Tibial nerve (tissue), 4 donors: ENCODE results near the gene GULP1. TPM values are rescaled to one million over a fixed set of nuclear protein-coding genes. Genes with fewer than 3 reads are reported as not detected.
"Not testable (repeated sequence)": the region's sequence is repeated elsewhere in the genome, so short reads cannot be mapped to it uniquely, and the experiment has no call there.

Experiments
- DNase-seq, 2 donors: peaks; one replicate each; pipeline ENCODE4 v3.0.0-alpha.2; 2019; ENCODE audit warnings: low spot score in 2 of 2
- H3K27ac ChIP-seq, 4 donors: fragments of 200-600 bp; sonication (generic) in 3 of 4; one replicate each; pipeline ENCODE4 v1.5.1; 2017 to 2019; ENCODE audit warnings: mild to moderate bottlenecking in 1 of 4
- H3K27me3 ChIP-seq, 2 donors: fragments of 200-600 bp; sonication (generic) in 1 of 2; one replicate each; pipeline versions ENCODE4 v1.5.1 to v1.6.0; 2017 to 2019
- H3K36me3 ChIP-seq, 3 donors: fragments of 200-600 bp; sonication (generic); one replicate each; pipeline ENCODE4 v1.5.1; 2018 to 2019
- H3K4me1 ChIP-seq, 4 donors: fragments of 200-600 bp; sonication (generic) in 3 of 4; one replicate each; pipeline ENCODE4 v1.5.1; 2017 to 2019
- H3K4me3 ChIP-seq, 4 donors: fragments of 200-600 bp; sonication (generic) in 3 of 4; one replicate each; pipeline ENCODE4 v1.5.1; 2017 to 2019; ENCODE audit warnings: mild to moderate bottlenecking in 1 of 4, moderate library complexity in 1 of 4
- H3K9me3 ChIP-seq, 4 donors: fragments of 200-600 bp; sonication (generic) in 3 of 4; one replicate each; pipeline ENCODE4 v1.5.1; 2017 to 2019
- CTCF ChIP-seq, 5 experiments: fragments of 200-600 bp in 3 of 5; fragments of 450-650 bp in 2 of 5; sonication (generic) in 3 of 5; IDR thresholded peaks; one replicate each; pipeline ENCODE4 v1.5.1; 2016 to 2019; ENCODE audit warnings: antibody characterized with exemption in 5 of 5, mild to moderate bottlenecking in 3 of 5, moderate library complexity in 2 of 5
- EP300 ChIP-seq, 2 donors: sonication (generic); formaldehyde crosslinking; IDR thresholded peaks; one replicate each; pipeline ENCODE4 v1.6.1; 2017; ENCODE audit warnings: antibody characterized with exemption in 2 of 2, mild to moderate bottlenecking in 1 of 2
- POLR2A ChIP-seq, 2 donors: fragments of 450-650 bp; IDR thresholded peaks; one replicate each; pipeline ENCODE4 v1.6.1; 2017; ENCODE audit warnings: antibody characterized with exemption in 2 of 2, mild to moderate bottlenecking in 2 of 2, moderate library complexity in 2 of 2
- WGBS, 2 donors: methylation state at CpG; one replicate each; pipeline ENCODE4 v1.1.5; 2018; 5-methylcytosine and 5-hydroxymethylcytosine counted together
- total RNA-seq, 4 donors: library from RNA; depleted of rRNA; stranded (reverse); fragments of >200 nt; gene quantifications; one replicate each; pipeline ENCODE4 v1.1.0, GENCODE V29; 2016

Gene GULP1
- total RNA-seq, 4 donors from 2014 or later, result 63.4 to 89.2 (median 78.1) TPM

- H3K27ac ChIP-seq, result no peak overlapping the region
- H3K36me3 ChIP-seq, result peaks cover 0 to 46% (median 0%) of the 10 kb centered on the region in 3 donors
- peaks cover 0 to 15% (median 0%) of the 10 kb centered on the region in 4 donors for H3K9me3 ChIP-seq
- H3K27me3 ChIP-seq, result no peaks in the 10 kb centered on the region
- 96 to 97% methylated on average over 1 of the region's 1 CpG for WGBS, 2 donors
- TF ChIP-seq POLR2A (IDR thresholded peaks at IDR 0.05) (no peak), CTCF (IDR thresholded peaks at IDR 0.05) (no peak), EP300 (IDR thresholded peaks at IDR 0.05) (no peak)
- H3K4me1 ChIP-seq, result no peaks in the 10 kb centered on the region
- DNase-seq, result no peak
- H3K4me3 ChIP-seq, result no peak overlapping the region
Measured at GRCh38 chr2:188557081-188557480, 265.4 kb downstream of the GULP1 start.

- H3K27ac ChIP-seq, H3K4me1 ChIP-seq, H3K4me3 ChIP-seq, DNase-seq, H3K27me3 ChIP-seq: not testable (repeated sequence)
- WGBS, 2 donors, result 94 to 100% methylated on average over 2 of the region's 2 CpGs
- Histone ChIP-seq H3K9me3 (peaks cover 0 to 15% (median 0%) of the 10 kb centered on the region in 4 donors), H3K36me3 (peaks cover 0 to 46% (median 0%) of the 10 kb centered on the region in 3 donors)
Measured at GRCh38 chr2:188559455-188559854, 267.8 kb downstream of the GULP1 start.

GRCh38 chr2:188561473-188561979, 269.9 kb downstream of the GULP1 start:
- Histone ChIP-seq H3K36me3 (peaks cover 0 to 41% (median 0%) of the 10 kb centered on the region in 3 donors), H3K4me1 (no peaks in the 10 kb centered on the region), H3K4me3 (no peak overlapping the region), H3K27ac (no peak overlapping the region), H3K27me3 (no peaks in the 10 kb centered on the region), H3K9me3 (peaks cover 0 to 15% (median 0%) of the 10 kb centered on the region in 4 donors)
- 95 to 96% methylated on average over 4 of the region's 4 CpGs for WGBS, 2 donors
- TF ChIP-seq EP300 (IDR thresholded peaks at IDR 0.05) (no peak), POLR2A (IDR thresholded peaks at IDR 0.05) (no peak), CTCF (IDR thresholded peaks at IDR 0.05) (no peak)
- DNase-seq, result no peak

GRCh38 chr2:188569431-188570165, 277.9 kb downstream of the GULP1 start:
- H3K27me3 ChIP-seq, result no peaks in the 10 kb centered on the region
- 76 to 78% methylated on average over 4 of the region's 4 CpGs for WGBS, 2 donors

GRCh38 chr2:188570370-188570769, 278.7 kb downstream of the GULP1 start:
- Histone ChIP-seq H3K4me1 (peaks cover 0 to under 1% (median 0%) of the 10 kb centered on the region in 4 donors), H3K9me3 (no peaks in the 10 kb centered on the region), H3K27me3 (no peaks in the 10 kb centered on the region), H3K36me3 (peaks cover 0 to 9% (median 0%) of the 10 kb centered on the region in 3 donors), H3K27ac (no peak overlapping the region), H3K4me3 (no peak overlapping the region)
- 79 to 97% methylated on average over 1 of the region's 1 CpG for WGBS, 2 donors
- TF ChIP-seq POLR2A (IDR thresholded peaks at IDR 0.05), result no peak
- TF ChIP-seq CTCF (IDR thresholded peaks at IDR 0.05), result no peak
- no peak for TF ChIP-seq EP300 (IDR thresholded peaks at IDR 0.05)
- no peak for DNase-seq

More at GRCh38 chr2:188569431-188570165, 277.9 kb downstream of the GULP1 start:
- peaks cover 0 to 9% (median 0%) of the 10 kb centered on the region in 3 donors for H3K36me3 ChIP-seq
- no peaks in the 10 kb centered on the region for H3K9me3 ChIP-seq
- H3K4me1 ChIP-seq, result no peaks in the 10 kb centered on the region
- H3K4me3 ChIP-seq, result no peak overlapping the region
- peak overlapping the region in 1 of 4 donors; percentile 10 for H3K27ac ChIP-seq
- no peak for DNase-seq
- TF ChIP-seq CTCF (IDR thresholded peaks at IDR 0.05) (no peak), POLR2A (IDR thresholded peaks at IDR 0.05) (no peak), EP300 (IDR thresholded peaks at IDR 0.05) (no peak)
